Esophagus squamous epithelium (tissue), 4 donors: ENCODE measurements around the gene RNF168.

Experiments
- CTCF ChIP-seq, 6 experiments: fragments of 450-650 bp in 4 of 6; fragments of 200-600 bp in 2 of 6; sonication (generic) in 2 of 6; IDR thresholded peaks; one replicate each; pipeline ENCODE4 v1.5.1; 2016 to 2019; ENCODE audit warnings: antibody characterized with exemption in 6 of 6, mild to moderate bottlenecking in 4 of 6, moderate library complexity in 4 of 6
- POLR2A ChIP-seq, 4 donors: fragments of 450-650 bp; IDR thresholded peaks; one replicate each; pipeline ENCODE4 v1.6.1; 2017; ENCODE audit warnings: antibody characterized with exemption in 4 of 4, mild to moderate bottlenecking in 4 of 4, moderate library complexity in 3 of 4

- TF ChIP-seq CTCF (IDR thresholded peaks at IDR 0.05) (peak in 1 of 6 experiments; percentile 14), POLR2A (IDR thresholded peaks at IDR 0.05) (peak in 3 of 4 donors; percentile 55 to 85 (median 59))
These were observed 71.3 kb downstream of the RNF168 start, which contains the start of gene UBXN7 for GRCh38 chr3:196432137-196432879.
